Effector CD4-positive, alpha-beta T cell (primary cell): Measurements from ENCODE around the gene KCNF1.

ENCODE experiments used
- DNase-seq: peaks from one replicate; pipeline ENCODE4 v3.0.0-alpha.2; 2020

KCNF1 gene

GRCh38 chr2:10921525-10921924 is 9.8 kb downstream of the KCNF1 start:
- no peak for DNase-seq

- no peak for DNase-seq
Observed at GRCh38 chr2:10922307-10923007, 10.7 kb downstream of the KCNF1 start.

- DNase-seq, result no peak
Observed at GRCh38 chr2:10923008-10923375, 11.3 kb downstream of the KCNF1 start.

- no peak for DNase-seq
Observed at GRCh38 chr2:10923965-10924364, 12.2 kb downstream of the KCNF1 start.

- no peak for DNase-seq
Observed at GRCh38 chr2:10924441-10924840, 12.7 kb downstream of the KCNF1 start.

GRCh38 chr2:10924859-10925258 is 13.1 kb downstream of the KCNF1 start:
- DNase-seq, result no peak

GRCh38 chr2:10926191-10926820 is 14.6 kb downstream of the KCNF1 start:
- no peak for DNase-seq

GRCh38 chr2:10930721-10931516 is 19.2 kb downstream of the KCNF1 start:
- no peak for DNase-seq

GRCh38 chr2:10931710-10932255 is 20.0 kb downstream of the KCNF1 start:
- DNase-seq, result no peak

- no peak for DNase-seq
Observed at GRCh38 chr2:10932345-10933151, 20.8 kb downstream of the KCNF1 start.

- DNase-seq, result no peak
Observed at GRCh38 chr2:10933700-10934225, 22.0 kb downstream of the KCNF1 start.

- no peak for DNase-seq
Observed at GRCh38 chr2:10934308-10934978, 22.7 kb downstream of the KCNF1 start.

- no peak for DNase-seq
Observed at GRCh38 chr2:10934979-10935350, 23.2 kb downstream of the KCNF1 start.

GRCh38 chr2:10935366-10935918 is 23.7 kb downstream of the KCNF1 start:
- no peak for DNase-seq

GRCh38 chr2:10935953-10936942 is 24.5 kb downstream of the KCNF1 start:
- no peak for DNase-seq

- DNase-seq, result no peak
Observed at GRCh38 chr2:10939058-10939457, 27.3 kb downstream of the KCNF1 start.

- no peak for DNase-seq
Observed at GRCh38 chr2:10940596-10940995, 28.9 kb downstream of the KCNF1 start.

- DNase-seq, result no peak
Observed at GRCh38 chr2:10941383-10941782, 29.6 kb downstream of the KCNF1 start.

- DNase-seq, result no peak
Observed at GRCh38 chr2:10944799-10945198, 33.1 kb downstream of the KCNF1 start.

- DNase-seq, result no peak
Observed at GRCh38 chr2:10946394-10946793, 34.7 kb downstream of the KCNF1 start.
